Middle frontal gyrus (tissue), 1 donor: Measurements from ENCODE around the gene DNMBP.

ENCODE experiments used
- DNase-seq: peaks from one replicate; pipeline ENCODE4 v3.0.0-alpha.2; 2015; ENCODE audit warnings: low spot score; ENCODE audit errors: extremely low spot score

DNMBP gene, protein sequence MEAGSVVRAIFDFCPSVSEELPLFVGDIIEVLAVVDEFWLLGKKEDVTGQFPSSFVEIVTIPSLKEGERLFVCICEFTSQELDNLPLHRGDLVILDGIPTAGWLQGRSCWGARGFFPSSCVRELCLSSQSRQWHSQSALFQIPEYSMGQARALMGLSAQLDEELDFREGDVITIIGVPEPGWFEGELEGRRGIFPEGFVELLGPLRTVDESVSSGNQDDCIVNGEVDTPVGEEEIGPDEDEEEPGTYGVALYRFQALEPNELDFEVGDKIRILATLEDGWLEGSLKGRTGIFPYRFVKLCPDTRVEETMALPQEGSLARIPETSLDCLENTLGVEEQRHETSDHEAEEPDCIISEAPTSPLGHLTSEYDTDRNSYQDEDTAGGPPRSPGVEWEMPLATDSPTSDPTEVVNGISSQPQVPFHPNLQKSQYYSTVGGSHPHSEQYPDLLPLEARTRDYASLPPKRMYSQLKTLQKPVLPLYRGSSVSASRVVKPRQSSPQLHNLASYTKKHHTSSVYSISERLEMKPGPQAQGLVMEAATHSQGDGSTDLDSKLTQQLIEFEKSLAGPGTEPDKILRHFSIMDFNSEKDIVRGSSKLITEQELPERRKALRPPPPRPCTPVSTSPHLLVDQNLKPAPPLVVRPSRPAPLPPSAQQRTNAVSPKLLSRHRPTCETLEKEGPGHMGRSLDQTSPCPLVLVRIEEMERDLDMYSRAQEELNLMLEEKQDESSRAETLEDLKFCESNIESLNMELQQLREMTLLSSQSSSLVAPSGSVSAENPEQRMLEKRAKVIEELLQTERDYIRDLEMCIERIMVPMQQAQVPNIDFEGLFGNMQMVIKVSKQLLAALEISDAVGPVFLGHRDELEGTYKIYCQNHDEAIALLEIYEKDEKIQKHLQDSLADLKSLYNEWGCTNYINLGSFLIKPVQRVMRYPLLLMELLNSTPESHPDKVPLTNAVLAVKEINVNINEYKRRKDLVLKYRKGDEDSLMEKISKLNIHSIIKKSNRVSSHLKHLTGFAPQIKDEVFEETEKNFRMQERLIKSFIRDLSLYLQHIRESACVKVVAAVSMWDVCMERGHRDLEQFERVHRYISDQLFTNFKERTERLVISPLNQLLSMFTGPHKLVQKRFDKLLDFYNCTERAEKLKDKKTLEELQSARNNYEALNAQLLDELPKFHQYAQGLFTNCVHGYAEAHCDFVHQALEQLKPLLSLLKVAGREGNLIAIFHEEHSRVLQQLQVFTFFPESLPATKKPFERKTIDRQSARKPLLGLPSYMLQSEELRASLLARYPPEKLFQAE (N-terminal part only)

DNA sequence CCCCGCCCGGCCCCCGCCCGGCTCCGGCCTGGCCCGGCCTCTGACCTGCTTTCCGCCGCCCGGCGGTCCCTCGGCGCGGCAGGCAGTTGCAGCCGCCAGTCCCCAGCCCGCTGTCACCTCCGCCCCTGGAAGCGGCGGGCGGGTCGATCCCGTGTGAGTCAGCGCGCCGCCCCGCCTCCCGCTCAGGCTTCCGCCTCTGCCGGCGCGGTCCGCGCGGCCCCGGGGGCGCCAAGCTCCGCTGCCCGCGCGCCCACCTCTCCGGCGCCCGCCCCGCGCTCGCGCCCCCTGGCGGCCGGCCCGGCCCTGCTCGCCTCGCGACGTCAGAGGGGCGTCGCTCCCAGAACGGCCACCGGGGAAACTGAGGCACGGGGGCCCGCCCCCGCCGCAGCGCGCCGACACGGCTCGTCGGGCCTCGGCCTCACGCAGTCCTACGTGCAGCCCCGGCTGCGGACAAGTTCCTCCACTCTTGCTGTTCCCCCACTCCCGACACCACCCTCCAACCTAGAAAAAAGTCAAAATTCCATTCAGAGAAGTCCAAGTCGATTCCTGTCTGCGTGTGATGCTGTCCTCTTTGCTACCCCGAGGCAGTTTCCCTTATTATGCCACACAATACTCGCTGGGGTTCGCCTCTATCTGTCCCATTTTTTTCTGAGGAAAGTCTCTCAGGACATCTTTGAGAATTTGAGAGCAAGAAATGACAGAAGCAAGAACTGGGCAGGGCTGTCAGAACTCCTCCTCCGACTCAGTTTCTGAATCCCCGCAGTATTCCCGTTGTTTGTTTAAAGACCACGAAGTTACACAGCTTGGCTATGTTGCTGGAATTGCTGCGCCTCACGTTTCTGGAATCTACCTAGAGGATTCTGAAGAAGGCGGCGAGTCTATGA is at the start of gene DNMBP:
DNMBP (minus strand) TSS at position 155 of the 884 bp plus-strand sequence. CDS start 37,823 bp downstream, outside the sequence.
- peak; percentile 22 for DNase-seq

DNA sequence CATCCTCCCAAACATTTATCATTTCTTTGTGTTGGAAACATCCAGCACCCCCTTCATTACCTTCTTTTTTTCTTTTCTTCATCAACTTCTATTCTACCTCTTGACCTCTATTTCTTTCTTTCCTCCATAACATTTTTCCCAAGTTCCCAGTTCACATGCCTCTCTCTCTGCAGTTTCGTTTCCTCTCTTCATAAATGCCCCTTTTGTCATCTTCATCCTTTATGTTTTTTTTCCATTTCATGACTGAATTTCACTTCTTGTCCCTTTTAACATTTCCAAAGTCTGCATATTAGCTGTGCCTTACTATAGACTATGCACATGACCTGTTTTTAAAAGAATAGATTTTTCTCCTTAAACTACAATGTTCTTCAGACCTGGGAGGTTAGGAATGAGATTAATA is 48.2 kb upstream of the DNMBP start:
- no peak for DNase-seq

DNA sequence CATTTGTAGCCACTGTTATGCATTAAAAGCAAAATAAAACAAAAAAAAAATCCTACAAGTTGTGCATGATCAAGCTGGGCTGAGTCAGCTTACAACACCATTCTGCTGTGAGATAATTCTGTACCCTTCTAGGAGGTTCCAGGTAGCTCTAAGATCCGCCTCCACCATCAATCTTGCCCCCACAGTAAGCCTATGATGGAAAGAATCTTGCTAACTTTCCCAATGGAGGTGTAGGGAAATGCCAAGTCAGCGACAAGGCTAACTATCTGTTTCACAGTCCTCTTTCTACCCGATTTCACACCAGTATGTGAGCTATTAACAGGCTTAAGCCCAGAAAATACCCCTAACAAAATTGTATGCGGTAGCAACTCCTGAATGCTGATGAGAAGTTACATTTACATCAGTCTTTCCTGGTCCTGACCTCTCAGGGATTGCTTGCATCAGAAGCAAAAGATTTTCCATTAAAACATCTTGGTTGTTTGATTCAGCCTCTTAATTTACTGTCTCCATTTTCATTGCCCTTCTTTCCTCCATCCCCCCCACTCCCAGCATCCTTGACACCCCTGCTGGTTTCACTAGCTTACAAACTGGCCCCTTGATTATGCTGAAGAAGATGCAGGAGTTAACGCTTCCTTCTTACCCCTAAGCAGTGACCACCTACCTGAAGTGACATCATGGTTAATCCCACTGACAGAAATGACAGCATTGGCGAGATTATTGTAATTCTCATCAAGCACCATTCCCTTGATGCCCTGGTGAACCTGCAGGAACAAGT is 44.1 kb upstream of the DNMBP start:
- no peak for DNase-seq

DNA sequence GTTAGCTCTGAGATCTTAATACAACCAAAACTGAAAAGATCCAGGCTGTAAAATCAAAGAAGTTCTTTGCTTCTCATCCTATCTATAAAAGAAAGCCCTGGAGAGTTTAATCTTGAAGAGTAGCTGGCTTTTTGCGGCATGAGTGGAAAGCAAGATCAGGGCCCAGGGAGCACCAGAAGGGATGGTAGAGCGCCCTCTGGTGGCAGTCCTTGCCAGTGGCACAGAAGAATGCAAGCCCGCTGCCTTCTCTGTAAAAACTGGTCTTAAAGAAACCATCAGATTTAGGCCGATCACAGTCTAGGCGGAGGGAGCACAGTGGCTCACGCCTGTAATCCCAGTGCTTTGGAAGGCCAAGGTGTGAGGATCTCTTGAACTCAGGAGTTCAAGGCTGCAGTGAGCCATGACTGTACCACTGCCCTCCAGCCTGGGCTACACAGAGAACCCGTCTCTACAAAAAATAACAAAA is 36.3 kb upstream of the DNMBP start:
- DNase-seq: peak; percentile 70

DNA sequence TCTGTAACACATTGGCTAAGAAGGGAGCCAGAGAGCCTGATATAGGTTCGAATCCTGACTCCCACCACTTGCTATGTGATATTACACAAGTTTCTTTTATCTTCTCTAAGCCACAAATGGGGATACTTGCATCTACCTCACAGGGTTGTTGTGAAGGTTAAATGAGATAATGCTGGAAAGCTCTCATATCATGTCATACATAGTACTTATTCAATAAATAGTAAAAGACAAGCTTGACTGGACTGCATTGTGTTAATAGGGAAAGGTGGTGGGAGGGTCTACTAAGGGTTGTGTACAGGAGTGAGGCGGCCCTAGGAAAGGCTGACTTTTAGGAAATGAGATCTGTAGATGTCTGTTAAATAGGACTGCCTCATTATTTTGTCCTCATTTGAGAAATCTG is 35.8 kb upstream of the DNMBP start:
- no peak for DNase-seq

DNA sequence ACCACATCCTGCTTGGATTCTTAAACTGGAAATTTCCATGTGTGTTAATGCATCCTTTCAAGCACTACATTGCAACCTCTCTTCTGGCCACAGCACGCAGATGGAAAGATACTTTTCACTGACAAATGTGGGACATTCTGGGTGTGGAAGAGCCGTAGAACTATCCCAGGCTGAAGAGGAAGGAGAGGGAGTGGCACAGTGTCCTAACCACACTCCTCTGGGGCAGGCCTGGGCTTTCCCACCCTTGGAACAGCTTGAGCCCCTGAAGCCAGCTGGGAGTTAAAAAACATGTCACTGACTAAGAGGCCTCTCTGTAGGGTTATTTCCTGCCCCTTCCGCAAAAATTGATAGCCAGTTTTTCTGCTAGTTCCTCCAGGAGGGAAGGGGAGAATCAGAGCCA is 34.0 kb upstream of the DNMBP start:
- DNase-seq: no peak

DNA sequence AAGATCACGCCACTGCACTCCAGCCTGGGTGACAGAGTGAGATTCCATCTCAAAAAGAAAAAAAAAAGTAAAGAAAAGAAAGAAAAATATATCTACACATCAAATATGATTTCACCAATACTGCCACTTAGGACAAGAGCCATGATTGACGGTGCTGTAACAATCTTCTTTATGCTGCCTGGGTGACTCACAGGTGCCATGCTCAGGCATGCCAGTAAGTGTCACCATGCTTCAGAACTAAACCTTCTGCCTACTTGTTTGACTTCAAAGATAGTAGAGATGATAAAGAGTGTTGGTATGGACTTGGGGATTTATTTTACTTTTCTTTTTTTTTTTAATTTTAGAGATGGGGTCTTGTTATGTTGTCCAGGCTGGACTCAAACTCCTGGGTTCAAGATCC is 33.6 kb upstream of the DNMBP start:
- no peak for DNase-seq

DNA sequence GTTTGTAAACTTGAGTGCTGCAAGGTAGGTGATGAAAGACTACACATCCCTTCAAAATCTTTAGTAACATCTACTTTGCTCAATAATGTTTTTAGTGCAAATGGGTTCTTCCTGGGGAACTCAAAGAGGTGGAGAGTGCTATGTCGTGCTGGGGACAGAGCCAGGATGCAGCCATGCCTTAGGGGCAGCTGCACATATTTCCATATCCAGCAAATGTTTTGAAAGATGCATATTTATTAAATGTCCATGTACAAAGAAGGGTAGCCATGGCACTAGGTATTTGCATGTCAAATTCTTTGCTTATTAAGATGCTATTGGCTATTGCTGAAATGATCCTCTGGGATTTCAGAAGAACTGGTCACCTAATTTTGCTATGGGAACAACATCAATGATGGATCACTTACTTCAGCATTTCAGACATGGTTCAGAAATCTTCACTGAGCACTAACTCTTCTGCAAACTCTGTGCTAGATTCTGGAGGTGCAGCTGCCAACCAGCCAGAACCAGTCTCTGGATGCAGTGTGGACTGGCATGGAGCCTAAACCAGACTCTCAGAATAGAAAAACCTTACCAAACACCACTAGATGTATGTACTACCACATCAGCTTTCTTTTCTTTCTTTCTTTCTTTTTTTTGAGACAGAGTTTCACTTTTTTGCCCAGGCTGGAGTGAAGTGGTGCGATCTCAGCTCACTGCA is 31.7 kb upstream of the DNMBP start:
- DNase-seq: no peak

DNA sequence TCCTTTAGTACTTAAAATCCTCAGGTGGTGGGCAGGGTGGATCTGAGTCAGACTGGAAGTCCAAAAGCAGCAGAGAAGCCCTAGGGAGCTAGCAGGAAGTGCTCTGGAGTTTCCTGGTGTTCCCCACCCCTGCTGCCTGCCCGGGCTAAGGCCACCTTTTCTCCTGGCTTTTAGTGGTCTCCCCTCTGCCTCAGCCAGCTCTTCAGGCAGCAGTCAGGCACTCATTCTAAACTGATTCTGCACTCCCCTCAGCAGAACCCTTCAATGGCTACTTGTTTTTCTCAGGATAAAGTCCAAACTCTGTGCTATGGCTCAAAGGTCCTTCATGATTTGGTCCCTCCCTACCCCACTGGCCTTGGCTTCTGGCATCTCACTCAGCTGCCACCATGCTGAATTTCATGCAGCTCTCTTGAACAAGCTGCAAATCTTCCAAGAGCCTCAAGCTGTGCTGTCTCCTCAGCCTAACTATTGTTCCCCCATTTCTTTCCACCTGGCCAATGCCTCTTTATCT is 28.9 kb upstream of the DNMBP start:
- DNase-seq: no peak

DNA sequence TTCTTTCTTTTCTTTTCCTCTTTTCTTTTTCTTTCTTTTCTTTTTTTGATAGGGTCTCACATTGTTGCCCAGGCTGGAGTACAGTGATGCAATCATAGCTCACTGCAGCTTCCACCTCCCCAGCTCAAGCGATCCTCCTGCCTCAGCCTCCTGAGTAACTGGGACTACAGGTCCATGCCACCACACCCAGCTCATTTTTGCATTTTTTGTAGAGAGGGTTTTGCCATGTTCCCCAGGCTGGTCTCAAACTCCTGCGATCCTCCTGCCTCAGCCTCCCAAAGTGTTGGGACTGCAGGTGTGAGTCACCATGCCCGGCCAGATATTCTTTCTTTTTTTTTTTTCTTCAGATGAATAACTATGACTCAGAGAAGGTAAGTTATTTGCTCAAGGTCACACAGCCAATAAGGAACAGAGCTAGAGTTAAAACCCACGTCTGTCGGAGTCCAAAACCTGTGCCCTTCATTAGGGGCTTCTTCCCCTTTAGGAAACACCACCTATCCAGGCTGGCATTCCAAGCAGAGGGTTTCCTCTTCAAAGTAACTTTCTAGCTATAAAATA is 28.1 kb upstream of the DNMBP start:
- no peak for DNase-seq

DNA sequence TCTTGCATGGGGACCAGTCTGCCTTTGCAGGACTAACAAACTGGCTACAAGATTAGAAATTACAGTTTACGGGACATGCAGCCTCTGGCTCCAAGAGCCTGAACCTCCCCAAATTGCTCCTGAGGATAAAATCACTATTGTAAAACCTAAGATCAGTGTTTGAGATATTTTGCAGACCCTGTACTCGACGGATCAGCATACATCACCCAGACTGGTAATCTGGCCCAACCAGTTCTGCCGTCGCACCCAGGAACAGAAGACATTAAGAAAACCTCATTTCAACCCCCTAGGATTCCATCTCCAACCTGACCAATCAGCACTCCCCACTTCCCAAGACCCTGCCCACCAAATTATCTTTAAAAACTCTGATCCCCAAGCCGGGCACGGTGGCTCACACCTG is 27.1 kb upstream of the DNMBP start:
- no peak for DNase-seq

DNA sequence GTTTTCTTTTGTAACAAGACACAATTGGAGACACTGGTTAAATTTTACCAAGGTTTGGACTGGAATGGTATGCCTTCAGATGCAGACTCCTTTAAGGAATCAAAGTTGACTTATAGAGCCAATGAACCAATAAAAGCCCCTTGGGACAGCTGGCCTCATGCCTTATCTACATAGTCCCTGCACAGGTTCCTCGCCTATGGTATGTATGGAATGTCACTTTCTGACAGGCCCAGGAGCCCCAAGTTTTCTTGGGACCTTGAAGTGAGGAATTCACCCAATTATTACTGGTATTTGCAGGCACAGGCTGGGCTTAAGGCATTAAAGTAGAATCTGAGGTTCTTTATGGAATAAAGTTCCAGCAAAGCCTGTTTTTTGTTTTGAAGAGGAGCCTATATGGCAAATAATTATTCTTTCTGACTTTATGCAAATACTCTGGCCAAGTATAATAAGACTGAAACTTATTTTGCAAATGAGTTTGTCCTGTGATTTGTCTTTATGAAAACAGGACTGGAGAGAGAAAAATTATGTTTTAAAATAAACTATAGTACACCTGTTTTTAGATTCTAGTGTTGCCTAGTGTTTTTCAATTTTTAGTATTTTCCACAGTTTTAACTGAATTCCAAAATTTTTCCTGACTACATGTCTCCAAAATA is 24.1 kb upstream of the DNMBP start:
- no peak for DNase-seq

DNA sequence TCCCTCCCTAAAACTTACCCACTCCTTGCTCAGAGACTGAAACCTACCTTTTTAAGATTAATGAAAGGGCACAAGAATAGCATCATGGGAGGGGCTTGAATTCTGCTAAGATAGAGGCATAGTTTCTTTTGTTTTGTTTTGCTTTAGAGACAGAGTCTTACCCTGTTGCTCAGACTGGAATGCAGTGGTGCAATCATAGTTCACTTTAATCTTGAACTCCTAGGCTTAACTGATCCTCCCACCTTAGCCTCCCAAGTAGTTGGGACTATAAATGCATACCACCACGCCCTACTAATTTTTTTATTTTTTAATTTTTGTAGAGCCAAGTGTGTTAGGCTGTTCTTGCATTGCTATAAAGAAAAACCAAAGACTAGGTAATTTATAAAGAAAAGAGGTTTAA is 17.7 kb upstream of the DNMBP start:
- DNase-seq: no peak

DNA sequence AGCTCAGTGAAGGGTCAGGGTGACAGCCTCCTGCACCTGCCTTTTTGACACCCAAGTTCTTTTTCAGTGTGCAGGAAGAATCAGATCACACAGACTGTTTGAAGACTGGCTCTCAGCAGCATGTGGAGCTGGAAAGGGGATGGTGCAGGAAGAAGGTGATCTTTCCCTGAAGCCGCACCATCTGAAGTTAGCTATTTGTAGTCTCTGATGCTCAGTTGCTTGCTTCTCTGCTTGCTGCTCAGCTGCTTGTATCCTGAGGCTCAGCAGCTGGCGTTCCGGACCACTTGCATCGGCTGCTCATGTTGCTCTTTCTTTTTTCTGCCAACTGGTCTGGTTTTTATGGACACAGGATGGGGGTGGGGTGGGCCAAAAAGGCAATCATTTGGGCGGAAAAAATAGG is 15.8 kb upstream of the DNMBP start:
- DNase-seq: no peak

DNA sequence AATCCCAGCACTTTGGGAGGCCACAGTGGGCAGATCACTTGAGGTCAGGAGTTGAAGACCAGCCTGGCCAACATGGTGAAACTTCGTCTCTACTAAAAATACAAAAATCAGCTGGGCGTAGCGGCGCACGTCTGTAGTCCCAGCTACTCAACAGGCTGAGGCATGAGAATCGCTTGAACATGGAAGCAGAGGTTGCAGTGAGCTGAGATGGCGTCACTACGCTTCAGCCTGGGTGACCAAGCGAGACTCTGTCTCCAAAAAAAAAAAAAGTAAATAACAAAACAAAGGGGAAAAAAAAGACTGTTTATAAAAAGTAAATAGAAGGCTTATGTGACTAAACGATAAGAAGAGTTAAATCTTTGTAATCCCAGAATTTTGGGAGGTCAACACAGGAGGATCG is 15.0 kb upstream of the DNMBP start:
- DNase-seq: no peak

DNA sequence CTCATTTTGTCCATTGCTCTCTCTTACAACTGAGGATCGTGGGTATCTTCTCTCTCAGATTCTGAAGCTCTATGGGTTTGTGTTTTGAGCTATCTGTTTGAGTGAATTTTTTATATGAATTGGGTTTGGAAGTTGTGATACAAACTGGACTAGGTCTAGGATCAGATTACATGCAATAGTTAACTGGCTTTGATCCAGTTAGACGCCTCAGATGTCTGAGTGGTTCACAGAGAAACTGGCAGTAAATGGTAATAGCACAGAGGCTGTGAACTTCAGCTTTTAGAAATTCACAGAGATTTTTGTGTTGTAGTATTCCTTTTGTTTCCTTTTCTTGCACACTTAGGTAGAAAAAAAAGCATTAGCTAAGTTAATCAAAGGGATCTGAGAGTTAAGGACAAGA is 12.7 kb upstream of the DNMBP start:
- DNase-seq: no peak

DNA sequence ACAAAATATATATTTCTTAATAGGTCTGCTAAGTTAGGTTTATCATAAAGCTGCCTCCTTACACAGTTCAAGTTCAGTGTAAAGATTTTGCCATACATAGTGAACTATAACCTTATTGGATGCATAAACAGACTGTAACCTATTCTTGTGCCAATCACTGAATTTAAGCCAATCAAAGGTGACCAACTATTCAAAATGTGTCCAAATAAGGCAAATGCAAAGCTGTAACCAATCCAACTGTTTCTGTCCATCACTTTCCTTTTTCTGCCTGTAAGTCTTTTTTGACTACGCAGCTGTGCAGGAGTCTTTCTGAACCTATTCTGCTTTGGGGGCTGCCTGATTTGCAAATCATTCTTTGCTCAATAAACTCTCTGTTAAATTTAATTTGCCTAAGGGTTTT is 11.6 kb upstream of the DNMBP start:
- no peak for DNase-seq

DNA sequence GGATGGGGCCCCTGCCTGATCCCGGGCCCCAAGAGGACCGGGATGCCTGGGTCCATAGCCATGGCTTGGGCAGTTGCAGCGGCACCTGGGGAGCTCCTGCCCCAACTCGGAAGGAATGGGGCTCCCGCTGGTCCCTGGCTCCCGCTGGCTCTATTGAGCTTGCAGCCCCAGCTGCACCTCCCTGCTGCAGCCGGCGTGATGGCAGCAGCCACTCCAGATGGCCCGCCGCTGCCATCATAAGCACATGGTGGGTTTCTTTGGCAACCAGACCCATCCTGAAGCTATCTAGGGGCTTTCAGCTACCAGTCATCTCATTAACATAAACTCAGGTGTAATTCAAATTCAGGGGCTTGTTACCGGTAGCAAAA is 11.1 kb upstream of the DNMBP start:
- DNase-seq: no peak
